Activated CD8-positive, alpha-beta memory T cell treated with anti-CD3 and anti-CD28 coated beads for 36 hours (primary cell): ENCODE data around the gene CX3CR1. TPM values are rescaled to one million over a fixed set of nuclear protein-coding genes. Genes with fewer than 3 reads are reported as not detected.
"Not testable (repeated sequence)": the region's sequence is repeated elsewhere in the genome, so short reads cannot be mapped to it uniquely, and the experiment has no call there.

Experiments used
- CTCF ChIA-PET: fragments of 350-600 bp; sonication (Branson Sonifier 250); formaldehyde crosslinking; loops from one replicate; lab custom pipeline; 2021; ENCODE audit warnings: antibody characterized with exemption; lab: Charles Lee
- POLR2A ChIA-PET: fragments of 350-600 bp; sonication (Branson Sonifier 250); formaldehyde crosslinking; loops from one replicate; lab custom pipeline; 2021; ENCODE audit warnings: antibody characterized with exemption; lab: Charles Lee
- total RNA-seq, 2 experiments: library from RNA; stranded (reverse); gene quantifications; one replicate each; pipeline ENCODE4 v1.2.3, GENCODE V29; 2021

Gene CX3CR1
- total RNA-seq, 2 experiments from 2014 or later, result 0.21 to 0.51 TPM

- ChIA-PET POLR2A (no interaction called here), CTCF (no interaction called here)
These were observed 29.6 kb downstream of the CX3CR1 start for GRCh38 chr3:39250116-39250747.

DNA sequence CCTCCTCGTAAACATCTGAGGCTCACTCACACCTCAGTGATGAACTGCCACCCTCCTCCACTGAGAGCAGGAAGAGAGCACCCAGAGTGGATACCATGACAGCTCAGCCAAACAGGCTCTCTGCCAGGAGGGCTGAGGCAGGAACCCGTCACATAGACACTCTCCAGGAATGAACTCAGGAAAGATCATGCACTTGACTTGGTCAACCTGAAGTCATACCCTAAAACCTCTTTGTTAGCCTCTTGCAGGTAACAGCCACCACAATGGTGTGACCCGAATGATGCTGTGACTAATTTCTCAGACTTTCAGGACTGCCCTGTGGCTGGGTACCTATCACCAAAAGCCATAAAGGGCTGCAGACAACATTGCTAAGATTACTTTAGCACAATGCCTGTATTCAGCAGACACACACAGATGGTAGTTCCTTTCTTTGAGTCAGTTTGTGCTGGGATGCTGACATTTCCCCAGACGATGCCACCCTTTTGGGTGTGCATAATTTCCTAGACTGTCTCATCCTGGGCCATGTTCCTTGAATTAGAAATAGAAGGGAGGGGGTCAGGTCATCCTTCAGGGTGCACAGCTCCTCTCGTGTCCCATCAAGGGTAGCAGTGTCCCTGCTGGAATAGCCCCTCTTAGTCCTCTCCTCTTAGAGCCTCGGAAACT, 30.3 kb downstream of the CX3CR1 start:
- POLR2A ChIA-PET, result no interaction called here

GRCh38 chr3:39241561-39241960, 38.3 kb downstream of the CX3CR1 start:
- POLR2A ChIA-PET, result no interaction called here
- CTCF ChIA-PET, result no interaction called here

More for the DNA sequence above, 30.3 kb downstream of the CX3CR1 start:
- CTCF ChIA-PET, result no interaction called here

DNA sequence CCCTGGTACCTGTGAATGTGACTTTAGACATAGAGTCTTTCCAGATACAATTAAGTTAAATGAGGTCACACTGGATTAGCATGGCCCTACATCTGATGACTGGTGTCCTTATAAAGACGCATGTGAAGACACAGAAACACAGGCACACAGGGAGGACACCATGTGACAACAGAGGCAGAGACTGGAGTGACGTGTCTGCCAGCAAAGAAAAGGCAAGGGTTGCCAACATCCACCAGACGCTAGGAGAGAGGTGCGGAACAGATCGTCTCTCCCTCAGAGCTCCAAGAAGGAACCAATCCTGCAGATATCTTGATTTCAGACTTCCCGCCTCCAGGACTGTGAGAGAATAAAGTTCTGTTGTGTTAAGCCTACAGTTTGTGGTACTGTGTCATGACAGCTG, 42.8 kb downstream of the CX3CR1 start:
- ChIA-PET POLR2A (no interaction called here), CTCF (interaction anchor here (1.2 kb wide), 1 partner anchor 51 kb away, joined by 5 read pairs; no protein-coding TSS in a partner anchor)

DNA sequence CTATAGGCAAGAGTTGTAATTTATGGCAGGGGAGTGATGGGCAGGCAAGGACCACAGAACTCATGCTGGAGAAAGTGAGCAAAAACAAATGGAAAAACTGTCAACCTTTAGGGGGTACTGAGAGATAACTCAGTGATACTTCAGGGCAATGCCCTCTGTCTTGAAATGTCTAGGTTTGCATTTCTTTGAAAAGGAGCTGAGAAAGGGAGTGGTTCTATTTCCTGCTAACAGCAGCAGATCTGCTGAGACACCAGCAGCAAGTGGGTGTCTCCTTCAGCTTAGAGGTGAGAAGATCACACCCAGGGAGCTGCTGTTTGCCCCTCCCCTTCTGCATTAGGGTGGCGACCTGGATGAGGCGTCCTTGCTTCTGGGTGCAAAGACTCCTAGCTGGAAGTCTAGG, 45.2 kb downstream of the CX3CR1 start:
- POLR2A ChIA-PET, result interaction anchor here (0.7 kb wide), 1 partner anchor 55 kb away, joined by 3 read pairs; no protein-coding TSS in a partner anchor

GRCh38 chr3:39232859-39233258, 47.0 kb downstream of the CX3CR1 start:
- POLR2A ChIA-PET, result no interaction called here

More for the DNA sequence above, 45.2 kb downstream of the CX3CR1 start:
- CTCF ChIA-PET, result interaction anchor here (1.1 kb wide), 1 partner anchor 54 kb away, joined by 5 read pairs; no protein-coding TSS in a partner anchor

GRCh38 chr3:39230453-39230852, 49.4 kb downstream of the CX3CR1 start:
- ChIA-PET POLR2A (no interaction called here), CTCF (no interaction called here)

More at GRCh38 chr3:39232859-39233258, 47.0 kb downstream of the CX3CR1 start:
- CTCF ChIA-PET, result interaction anchor here (1.0 to 2.1 kb wide), 1 partner anchor 55 kb away, joined by 4 to 5 read pairs; no protein-coding TSS in a partner anchor

GRCh38 chr3:39228496-39228895, 51.3 kb downstream of the CX3CR1 start:
- ChIA-PET CTCF (no interaction called here), POLR2A (no interaction called here)

DNA sequence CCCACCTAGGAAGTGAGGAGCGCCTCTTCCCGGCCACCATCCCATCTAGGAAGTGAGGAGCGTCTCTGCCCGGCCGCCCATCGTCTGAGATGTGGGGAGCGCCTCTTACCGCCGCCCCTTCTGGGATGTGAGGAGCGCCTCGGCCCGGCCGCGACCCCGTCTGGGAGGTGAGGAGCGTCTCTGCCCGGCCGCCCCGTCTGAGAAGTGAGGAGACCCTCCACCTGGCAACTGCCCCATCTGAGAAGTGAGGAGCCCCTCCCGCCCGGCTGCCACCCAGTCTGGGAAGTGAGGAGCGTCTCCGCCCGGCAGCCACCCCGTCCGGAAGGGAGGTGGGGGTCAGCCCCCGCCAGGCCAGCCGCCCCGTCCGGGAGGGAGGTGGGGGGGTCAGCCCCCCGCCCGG, 52.2 kb downstream of the CX3CR1 start:
- CTCF ChIA-PET, result not testable (repeated sequence)

DNA sequence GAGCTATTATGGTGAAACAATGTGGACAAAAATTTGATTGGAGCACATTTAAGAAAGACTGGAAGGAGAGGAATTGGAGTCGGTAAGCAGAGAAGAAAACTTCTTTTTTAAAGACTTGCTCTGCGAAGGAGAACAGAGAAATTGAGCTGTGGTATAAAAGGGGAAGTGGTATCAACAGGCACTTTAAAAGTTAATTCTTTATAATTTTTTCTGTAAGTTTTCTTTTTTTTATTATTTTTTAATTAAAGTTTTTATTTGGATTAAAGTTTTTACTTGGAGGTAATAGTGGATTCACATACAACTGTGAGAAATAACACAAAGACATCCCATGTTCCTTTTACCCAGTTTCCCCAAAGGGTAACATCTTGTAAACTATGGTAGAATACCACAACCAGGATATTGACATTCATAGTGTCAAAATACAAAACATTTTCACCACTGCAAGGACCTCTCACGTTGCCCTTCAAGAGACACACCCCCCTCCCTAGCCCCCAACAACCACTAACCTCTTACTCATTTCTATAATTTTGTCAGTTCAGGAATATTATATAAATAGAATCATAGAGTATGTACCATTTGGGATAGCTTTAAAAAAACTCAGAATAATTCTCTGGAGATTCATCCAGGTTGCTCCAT, 53.6 kb downstream of the CX3CR1 start:
- ChIA-PET POLR2A (no interaction called here), CTCF (interaction anchor here (1.7 kb wide), 1 partner anchor 62 kb away, joined by 9 read pairs; no protein-coding TSS in a partner anchor)

More for the DNA sequence above, 52.2 kb downstream of the CX3CR1 start:
- POLR2A ChIA-PET, result not testable (repeated sequence)

DNA sequence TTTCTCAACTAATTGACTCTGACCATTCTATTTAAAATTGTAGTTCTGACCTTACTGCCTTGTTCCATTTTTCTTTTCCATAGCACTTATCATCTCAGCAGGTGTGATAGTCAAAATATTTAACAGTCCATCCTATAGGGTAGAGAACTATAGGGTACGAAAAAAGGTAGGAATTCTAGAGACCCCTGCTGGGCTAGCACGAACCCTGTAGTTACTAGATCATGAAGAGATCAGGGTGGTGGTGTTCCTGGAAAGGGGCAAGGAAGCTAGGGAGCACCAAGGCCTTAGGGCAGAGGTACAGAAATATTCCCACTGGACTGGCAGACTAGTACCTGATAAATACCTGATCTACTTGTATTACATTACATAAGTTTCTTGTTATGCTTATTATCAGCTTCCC, 55.5 kb downstream of the CX3CR1 start:
- ChIA-PET CTCF (no interaction called here), POLR2A (no interaction called here)

DNA sequence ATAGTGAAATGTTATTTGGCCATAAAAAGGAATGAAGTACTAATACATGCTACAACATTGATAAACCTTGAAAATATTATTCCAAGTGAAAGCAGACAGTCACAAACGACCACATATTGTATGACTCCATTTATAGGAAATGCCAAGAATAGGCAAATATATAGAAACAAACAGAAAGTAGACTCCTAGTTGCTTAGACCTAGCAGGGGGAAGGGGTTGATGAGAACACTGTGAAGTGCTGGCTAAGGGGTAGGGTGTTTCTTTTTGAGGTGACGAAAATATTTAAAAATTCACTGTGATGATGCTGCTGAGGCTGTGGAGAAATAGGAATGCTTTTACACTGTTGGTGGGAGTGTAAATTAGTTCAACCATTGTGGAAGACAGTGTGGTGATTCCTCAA, 56.9 kb downstream of the CX3CR1 start:
- ChIA-PET CTCF (no interaction called here), POLR2A (no interaction called here)

DNA sequence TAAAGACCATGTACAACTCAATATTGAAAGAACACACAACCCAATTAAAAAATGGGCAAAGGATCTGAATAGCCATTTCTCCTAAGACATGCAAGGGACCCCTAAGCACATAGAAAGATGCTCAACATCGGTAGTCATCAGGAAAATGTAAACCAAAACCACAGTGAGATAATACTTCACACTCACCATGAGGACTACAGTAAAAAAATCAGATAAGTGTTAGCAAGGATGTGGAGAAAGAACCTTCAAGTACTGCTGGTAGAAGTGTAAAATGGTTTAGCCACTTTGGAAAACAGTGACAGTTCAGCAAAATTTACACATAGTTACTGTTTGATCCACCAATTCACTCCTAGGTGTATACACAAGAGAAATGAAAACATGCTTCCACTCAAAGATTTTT, 57.4 kb downstream of the CX3CR1 start:
- CTCF ChIA-PET, result no interaction called here
- POLR2A ChIA-PET, result no interaction called here

GRCh38 chr3:39221141-39221530, 58.7 kb downstream of the CX3CR1 start:
- ChIA-PET CTCF (no interaction called here), POLR2A (no interaction called here)

GRCh38 chr3:39220407-39221140, 59.3 kb downstream of the CX3CR1 start:
- CTCF ChIA-PET, result interaction anchor here (1.3 to 2.2 kb wide), 2 partner anchors 68 to 71 kb away, joined by 6 read pairs; no protein-coding TSS in a partner anchor
- POLR2A ChIA-PET, result no interaction called here

DNA sequence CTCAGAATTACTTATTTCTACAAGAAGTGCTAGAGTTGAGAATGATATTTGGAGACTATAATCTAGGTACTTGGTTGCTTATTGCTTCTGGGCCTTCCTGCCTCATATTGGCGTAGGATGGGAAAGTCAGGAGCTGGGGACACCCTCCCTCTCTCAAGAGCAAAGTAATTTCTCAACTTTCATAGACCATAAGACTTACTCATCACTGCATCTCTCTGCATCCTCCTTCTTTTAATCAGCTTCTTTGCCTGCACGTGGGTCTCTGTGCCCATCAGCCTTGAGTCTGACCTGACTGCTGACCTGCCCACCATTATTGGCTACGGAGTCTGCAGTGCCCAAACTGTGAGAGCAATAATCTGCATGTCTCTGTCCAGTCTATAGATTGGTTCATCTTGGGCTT, 60.1 kb downstream of the CX3CR1 start:
- ChIA-PET CTCF (interaction anchor here (1.3 to 2.2 kb wide), 2 partner anchors 68 to 72 kb away, joined by 6 read pairs; no protein-coding TSS in a partner anchor), POLR2A (no interaction called here)

- ChIA-PET POLR2A (no interaction called here), CTCF (interaction anchor here (0.6 kb wide), 1 partner anchor 1496 kb away, joined by 3 read pairs; no protein-coding TSS in a partner anchor)
These were observed 63.6 kb downstream of the CX3CR1 start for GRCh38 chr3:39216176-39216790.

- ChIA-PET POLR2A (no interaction called here), CTCF (interaction anchor here (0.9 to 3.2 kb wide), 2 partner anchors 74 to 78 kb away, joined by 3 to 13 read pairs; no protein-coding TSS in a partner anchor)
These were observed 66.2 kb downstream of the CX3CR1 start for GRCh38 chr3:39213613-39214012.
